H4 (cell line): Measurements from ENCODE around the gene MFSD11. TPM values are rescaled to one million over a fixed set of nuclear protein-coding genes. Genes with fewer than 3 reads are reported as not detected.
"Not testable (repeated sequence)": the region's sequence is repeated elsewhere in the genome, so short reads cannot be mapped to it uniquely, and the experiment has no call there.

Experiments used
- DNase-seq: peaks from one replicate; pipeline ENCODE4 v3.0.0-alpha.2; 2015; ENCODE audit warnings: low spot score
- total RNA-seq: library from RNA; depleted of rRNA; stranded (reverse); fragments of >200 nt; shearing (Covaris generic); gene quantifications from 2 replicates; pipeline ENCODE4 v1.2.3, GENCODE V29; 2014

Gene MFSD11
- total RNA-seq, 1 experiment from 2014 or later = 36.7 TPM

- peak; percentile 94 for DNase-seq
Measured at GRCh38 chr17:76709077-76709950, 28.6 kb upstream of the MFSD11 start.

DNA sequence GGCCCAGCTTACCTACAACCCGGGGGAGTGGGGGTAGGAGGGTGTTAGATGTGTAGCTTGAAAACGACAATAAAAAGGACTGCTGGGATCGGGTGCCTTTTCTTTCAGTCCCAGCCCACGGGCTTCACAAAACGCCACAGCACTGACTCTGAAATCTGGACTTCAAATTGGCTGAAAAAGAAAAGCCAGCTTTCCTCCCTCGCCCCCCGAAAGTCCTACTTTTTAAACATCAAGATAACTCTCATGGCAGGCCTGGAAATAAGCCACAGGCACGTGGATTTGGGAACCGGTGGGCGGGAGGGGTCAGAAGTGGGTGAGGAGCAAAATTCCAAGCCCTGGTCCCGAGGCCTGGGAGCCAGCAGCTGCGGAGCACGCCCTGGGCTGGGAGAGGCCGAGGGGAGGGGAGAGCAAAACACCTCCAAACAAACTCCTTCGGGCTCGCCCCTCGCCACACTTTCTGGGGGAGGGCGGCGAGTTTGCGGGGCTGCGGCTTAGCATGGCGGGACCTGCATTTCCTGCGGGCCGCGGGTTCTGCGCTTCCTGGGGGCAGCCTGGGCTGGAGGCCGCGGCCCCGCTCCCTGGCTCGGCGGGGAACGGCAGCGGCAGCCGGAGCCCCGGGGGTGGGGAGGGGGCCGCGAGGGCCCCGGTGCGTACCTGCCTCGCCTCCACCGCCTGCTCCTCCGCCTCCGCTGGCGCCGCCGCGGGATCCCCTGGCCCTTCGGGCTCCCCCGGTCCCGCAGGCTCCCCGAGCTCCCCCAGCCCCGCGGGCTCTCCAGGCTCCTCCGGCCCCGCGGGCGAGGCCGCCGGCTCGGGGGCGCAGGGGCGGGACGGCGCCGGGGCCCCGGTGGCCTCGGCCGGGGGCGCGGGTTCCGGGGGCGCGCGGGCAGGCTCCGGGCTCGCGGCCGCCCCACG is 27.7 kb upstream of the MFSD11 start:
- DNase-seq = not testable (repeated sequence)

DNA sequence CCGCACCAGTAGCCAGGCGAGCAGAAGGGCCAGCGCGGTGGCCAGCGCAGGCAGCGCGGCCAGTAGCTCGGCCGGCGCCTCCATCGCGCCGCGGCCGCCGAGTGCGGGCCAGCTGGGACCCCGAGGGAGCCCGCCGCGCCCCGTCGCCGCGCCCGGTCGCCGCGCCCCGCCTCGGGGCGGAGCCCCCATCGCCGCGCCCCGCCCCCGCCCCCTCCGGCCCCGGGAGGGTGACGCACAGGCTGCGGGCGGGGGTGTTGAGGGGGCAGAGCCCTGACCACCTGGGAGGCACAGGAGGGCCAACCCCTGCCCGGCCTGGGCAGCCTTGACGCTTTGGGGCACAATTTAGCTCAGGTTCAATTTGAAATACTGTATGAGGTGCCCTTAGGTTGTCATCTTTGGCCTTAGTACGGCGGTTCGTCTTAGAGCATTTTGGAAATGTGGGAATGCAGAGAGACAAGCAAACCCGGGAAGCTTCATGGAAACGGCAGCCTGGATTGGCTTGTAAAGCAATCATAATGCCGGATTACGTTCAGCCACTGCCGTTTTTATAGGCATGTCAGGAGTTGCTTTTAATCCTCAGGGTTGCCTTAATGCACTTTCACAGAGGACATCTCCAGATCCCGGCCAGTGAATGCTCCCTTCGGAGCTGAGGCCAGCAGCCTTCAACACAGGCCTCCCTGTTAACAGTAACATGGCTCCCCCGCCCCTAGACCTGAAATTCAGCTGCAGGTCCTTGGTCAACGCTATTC is 26.9 kb upstream of the MFSD11 start, which contains the start of gene MXRA7:
MXRA7 (minus strand) TSS at position 103 of the 749 bp plus-strand sequence; CDS start at position 84, 19 bp downstream.
- peak; percentile 63 for DNase-seq

DNA sequence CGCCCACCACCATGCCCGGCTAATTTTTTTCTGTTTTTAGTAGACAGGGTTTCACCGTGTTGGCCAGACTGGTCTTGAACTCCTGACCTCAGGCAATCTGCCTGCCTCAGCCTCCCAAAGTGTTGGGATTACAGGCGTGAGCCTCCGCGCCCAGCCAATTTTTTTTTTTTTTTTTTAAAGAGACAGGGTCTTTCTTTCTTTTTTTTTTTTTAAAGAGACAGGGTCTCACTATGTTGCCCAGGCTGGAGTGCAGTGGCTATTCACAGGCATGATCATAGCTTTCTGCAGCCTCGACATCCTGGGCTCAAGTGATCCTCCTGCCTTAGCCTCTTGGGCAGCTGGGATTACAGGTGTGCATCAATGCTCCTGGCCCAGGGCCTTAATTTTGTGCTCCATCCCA is 25.6 kb upstream of the MFSD11 start:
- DNase-seq = not testable (repeated sequence)

- DNase-seq = no peak
Measured at GRCh38 chr17:76713765-76714164, 24.2 kb upstream of the MFSD11 start.

DNA sequence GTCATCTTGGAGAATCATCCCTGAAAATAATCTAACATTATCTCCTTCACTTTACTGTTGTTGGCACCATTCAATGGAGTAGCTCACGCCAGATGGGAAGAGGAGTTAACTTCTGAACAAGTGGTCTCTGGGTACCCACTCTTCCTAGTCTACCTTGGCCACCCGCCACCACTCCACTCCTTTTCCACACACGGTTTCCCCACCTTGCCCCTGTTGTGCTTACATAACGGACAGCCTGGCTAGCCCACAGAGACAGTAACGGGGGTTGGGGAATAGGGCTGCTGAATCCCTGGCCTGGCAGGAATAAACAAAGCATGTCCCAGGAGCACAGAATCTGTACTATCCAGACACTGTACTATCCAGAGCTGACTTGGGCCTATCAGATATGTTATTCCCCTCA is 23.6 kb upstream of the MFSD11 start:
- DNase-seq = no peak

DNA sequence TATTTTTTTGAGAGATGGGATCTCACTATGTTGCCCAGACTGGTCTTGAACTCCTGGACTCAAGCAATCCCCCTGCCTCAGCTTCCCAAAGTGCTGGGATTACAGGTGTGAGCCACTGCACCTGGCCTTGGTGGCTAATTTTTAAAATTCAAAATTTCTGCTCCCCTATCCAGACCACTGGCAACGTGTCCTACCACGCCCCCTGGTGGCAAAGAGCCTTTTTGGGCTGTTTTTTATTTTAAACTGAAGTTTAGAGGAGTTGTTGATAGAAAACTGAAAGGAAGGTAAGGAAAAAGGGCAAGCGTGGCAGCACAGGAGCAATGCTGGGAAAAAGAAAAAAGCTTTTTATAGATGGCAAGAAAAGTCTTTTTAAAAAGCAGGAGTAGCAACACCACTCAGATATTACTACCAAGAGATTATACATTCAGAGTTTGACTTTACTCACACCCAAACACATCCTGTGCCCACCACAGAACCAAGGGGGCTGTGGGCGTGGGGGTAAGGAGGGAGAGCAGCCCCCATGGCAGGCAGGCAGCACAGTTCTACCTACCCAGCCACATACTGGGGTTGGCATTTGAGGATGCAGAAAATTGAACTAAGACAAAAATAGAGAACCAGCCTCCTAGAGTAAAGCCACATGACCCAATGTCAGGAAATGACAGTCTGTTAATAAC is 23.0 kb upstream of the MFSD11 start:
- peak; percentile 49 for DNase-seq

- no peak for DNase-seq
Measured at GRCh38 chr17:76715496-76715830, 22.5 kb upstream of the MFSD11 start.

- DNase-seq = peak; percentile 100
Measured at GRCh38 chr17:76716146-76716838, 21.6 kb upstream of the MFSD11 start.

GRCh38 chr17:76716839-76717215 is 21.1 kb upstream of the MFSD11 start:
- peak; percentile 80 for DNase-seq

- DNase-seq = no peak
Measured at GRCh38 chr17:76718516-76718915, 19.4 kb upstream of the MFSD11 start.

DNA sequence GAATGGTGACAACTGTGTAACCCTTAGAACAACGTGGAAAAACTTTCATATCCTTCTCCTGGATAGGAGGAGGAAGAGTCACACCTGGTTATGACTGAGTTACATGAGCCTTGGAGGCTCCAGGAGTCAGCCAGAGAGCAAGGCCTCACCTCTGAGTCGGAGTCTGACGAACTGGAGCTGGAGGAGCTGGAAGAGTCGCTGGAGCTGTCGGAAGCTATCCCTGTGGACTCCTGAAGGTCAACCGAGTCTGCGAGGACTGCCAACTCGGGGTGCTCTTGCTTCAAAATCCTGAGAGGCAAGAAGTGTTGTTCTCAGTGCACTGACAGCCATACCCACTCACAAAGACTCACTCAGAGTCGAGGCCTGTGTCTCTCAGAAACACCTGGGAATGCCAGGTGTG is 17.7 kb upstream of the MFSD11 start:
- DNase-seq = no peak

- no peak for DNase-seq
Measured at GRCh38 chr17:76720941-76721340, 17.0 kb upstream of the MFSD11 start.

GRCh38 chr17:76721463-76721862 is 16.5 kb upstream of the MFSD11 start:
- no peak for DNase-seq

DNA sequence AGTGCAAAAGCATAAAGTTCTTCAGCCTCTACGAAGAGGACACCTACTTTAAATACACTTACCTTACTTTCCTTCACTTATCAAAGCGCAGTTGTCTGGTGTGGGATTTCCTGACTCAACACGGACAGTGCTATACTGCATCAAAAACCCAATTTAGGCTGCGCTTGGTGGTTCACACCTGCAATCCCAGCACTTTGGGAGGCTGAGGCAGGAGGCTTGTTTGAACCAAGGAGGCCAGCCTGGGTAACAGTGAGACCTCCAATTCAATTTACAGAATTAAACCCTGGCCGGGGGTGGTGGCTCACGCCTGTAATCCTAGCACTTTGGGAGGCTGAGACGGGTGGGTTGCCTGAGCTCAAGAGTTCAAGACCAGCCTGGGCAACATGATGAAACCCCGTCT is 15.6 kb upstream of the MFSD11 start:
- DNase-seq = no peak

- not testable (repeated sequence) for DNase-seq
Measured at GRCh38 chr17:76722977-76723376, 14.9 kb upstream of the MFSD11 start.

GRCh38 chr17:76723812-76724211 is 14.1 kb upstream of the MFSD11 start:
- no peak for DNase-seq

DNA sequence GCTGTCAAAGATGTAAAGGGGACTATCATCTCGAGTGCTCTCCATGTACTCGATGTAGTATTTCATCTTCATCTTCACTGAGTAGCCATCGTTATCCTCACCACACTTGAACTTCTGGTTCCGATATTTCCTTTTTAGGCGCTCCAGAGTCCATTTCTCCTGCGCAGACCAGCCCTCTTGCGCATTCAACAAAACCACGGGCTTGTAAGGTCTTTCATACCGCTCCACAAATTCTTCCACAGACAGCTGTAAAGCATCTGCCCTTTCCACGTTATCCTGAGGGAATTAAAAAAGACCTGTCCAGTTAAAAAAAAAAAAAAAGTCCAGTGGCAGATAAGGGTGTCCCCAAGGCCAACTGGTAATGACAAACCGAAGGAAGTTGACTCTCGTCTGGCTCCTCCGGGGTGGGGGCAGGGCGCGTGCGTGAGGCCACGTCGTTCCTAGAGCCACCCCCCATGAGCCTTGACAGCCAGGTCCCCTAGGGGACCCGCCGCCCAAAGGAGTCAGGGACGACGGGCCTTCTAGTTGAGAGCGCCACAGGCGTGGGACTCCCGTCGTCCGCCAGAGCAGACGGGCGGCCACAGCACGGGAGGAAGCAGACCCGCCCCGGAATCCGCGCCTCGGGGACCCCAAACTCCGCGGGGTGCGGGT is 12.2 kb upstream of the MFSD11 start:
- peak; percentile 37 for DNase-seq

DNA sequence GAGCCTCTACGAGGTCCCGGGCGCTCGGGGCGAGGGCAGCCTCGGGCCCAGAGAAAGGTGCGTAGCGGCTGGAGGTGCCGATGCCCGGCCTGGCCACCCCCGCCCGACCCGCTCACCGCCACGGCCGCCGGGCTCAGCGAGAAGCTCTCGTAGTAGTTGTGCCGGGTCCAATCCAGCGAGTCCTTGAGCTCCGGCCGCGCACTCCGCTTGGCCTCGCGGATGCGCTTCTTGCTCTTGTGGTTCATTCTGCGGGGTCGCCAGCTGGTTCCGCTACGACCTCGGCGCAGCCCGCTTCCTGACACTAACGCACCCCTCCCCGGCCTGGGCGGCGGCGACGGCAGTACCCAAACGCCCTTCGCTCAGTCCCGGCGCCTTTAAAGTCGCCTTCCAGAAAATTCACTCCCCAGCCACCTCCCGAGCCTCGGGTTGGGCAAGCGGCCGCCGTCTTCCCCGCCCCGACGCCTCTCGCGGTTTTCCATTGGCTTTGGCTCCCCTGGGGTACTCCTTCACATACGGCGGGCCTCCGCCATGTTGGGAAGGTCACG is 11.6 kb upstream of the MFSD11 start, which contains the start of gene JMJD6:
JMJD6 (minus strand) TSS at position 376 of the 545 bp plus-strand sequence; CDS start at position 245, 131 bp downstream.
- peak; percentile 96 for DNase-seq
